CD4-positive, alpha-beta T cell treated with Interleukin-2 at 100 ng/mL for 4 hours (primary cell): ENCODE measurements around the gene ZNF311.
A peak's percentile ranks its signal among the peaks of the same experiment; 100 is the strongest.

Experiments
- DNase-seq: peaks from one replicate; pipeline ENCODE4 v3.0.0-alpha.2; 2020; ENCODE audit warnings: low spot score

ZNF311 gene

GRCh38 chr6:29005183-29005885, at the start of gene ZNF311:
Gene ZNF311 (minus strand): TSS chr6:29005315. CDS start chr6:29003954, 1,361 bp downstream.
- DNase-seq = peak; percentile 58

- DNase-seq = no peak
Observed at GRCh38 chr6:29051680-29052079, 46.6 kb upstream of the ZNF311 start.

DNA sequence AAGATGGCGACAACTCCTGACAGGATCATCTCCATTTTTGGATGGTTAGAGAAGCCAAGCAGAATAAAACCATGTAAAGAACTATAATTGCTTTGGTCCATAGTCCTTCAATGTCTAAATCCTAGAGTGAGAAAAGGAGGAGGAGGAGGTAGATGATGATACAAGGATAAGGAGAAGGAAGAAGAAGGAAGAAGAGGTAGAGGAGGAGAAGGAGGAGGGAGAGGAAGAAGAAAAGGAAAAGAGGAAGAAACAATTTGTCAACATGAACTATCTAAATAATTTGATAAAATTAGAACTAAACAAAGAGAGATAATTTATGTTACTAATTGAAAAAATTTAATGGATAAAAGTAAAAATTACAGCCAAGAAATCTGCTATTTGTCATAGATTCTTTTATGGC, 40.0 kb upstream of the ZNF311 start, which contains the start of gene OR2W1:
TSS of gene OR2W1 (minus strand) at position 101 of the 400 bp plus-strand sequence. CDS start at position 101, 0 bp downstream.
- DNase-seq = no peak

DNA sequence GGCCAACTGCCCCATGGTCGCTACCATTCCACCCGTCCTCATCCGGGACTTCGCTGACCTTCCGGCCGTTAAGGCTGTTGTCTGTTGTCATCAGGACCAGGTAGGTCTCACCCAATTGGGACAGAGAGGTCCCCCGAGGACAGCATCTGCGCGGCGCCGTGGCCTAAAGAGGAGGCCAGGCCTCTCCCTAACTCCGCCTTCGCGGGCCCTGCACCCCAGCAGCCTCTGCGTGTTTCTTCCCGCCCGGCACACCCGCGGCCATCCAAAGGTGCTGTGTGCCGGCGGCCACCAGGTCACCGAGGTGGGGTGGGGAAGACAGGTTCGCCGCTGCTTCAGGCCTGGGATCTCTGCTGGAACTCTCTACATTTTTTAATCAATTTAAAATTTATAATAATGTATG, 30.8 kb upstream of the ZNF311 start:
- no peak for DNase-seq

DNA sequence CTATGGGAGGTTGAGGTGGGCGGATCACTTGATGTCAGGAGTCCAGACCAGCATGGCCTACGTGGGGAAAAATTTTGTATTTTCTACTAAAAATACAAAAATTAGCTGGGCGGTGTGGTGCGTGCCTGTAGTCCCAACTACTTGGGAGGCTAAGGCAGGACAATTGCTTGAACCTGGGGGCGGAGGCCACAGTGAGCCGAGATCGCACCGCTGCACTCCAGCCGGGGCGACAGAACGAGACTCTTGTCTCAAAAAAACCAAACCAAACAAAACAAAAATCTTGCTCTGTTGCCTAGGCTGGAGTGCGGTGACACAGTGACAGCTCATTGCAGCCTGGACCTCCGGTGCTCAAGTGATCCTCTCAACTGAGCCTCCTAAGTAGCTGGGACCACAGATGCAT, 23.7 kb upstream of the ZNF311 start:
- DNase-seq = no peak

DNA sequence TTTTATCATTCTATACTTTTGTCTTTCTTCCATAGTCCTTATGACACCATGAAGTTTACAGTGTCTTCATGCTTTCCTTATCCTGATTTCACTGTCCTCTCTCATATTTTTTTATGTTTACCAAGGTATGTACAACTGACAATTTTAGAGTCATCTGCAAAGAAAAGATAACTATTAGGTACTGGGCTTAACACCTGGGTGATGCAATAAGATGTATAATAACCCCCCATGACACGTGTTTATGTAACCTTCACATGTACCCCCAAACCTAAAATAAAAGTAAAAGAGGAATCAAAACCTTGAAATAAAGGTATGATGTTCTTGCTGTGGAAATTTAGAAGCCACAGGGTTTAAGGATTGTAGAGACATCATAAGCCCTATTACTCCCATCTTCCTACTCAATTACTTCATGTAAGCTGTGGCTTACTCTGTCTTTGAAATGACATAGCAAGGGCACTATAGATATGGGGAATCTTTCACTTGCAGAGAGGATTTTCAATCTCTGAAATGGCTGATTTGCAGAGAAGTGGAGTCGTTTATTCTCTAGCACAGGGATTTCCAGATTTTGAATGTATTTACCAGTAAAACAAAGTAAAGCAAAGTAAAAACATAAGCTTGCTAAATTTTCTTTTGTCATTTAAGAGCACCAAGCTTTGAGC, 20.9 kb upstream of the ZNF311 start:
- DNase-seq = no peak

DNA sequence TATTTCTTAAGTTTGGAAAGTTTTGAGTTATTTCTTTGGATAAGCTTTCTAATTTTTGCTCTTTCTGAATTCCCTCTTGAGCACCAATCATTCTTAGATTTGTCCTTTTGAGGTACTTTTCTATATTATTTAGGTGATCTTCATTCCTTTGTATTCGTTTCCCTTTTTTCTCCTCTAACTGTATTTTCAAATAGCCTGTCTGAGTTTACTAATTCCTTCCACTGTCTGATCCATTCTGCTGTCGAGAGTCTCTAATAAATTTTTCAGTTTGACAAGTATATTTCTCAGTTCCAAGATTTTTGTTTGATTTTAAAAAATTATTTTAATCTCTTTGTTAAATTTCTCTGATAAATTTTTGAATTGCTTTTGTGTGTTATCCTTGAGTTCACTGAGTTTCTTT, 16.3 kb upstream of the ZNF311 start:
- DNase-seq = no peak

DNA sequence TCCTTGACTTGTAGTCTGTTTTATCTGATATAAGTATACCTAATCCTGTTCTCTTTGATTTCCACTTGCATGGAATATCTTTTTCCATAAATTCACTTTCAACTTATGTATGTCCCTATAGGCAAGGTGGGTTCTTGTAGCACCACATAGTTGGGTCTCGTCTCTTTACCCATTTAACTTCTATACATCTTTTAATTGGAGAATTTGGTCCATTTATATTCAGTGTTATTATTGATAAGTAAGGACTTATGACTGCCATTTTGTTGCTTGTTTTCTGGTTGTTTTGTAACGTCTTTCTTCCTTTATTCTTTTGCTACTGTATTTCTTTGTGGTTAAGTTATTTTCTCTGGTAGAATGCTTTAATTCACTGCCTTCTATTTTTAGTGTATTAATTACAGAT, 14.5 kb upstream of the ZNF311 start:
- DNase-seq = no peak

- DNase-seq = no peak
Observed at GRCh38 chr6:29017428-29017802, 12.3 kb upstream of the ZNF311 start.

DNA sequence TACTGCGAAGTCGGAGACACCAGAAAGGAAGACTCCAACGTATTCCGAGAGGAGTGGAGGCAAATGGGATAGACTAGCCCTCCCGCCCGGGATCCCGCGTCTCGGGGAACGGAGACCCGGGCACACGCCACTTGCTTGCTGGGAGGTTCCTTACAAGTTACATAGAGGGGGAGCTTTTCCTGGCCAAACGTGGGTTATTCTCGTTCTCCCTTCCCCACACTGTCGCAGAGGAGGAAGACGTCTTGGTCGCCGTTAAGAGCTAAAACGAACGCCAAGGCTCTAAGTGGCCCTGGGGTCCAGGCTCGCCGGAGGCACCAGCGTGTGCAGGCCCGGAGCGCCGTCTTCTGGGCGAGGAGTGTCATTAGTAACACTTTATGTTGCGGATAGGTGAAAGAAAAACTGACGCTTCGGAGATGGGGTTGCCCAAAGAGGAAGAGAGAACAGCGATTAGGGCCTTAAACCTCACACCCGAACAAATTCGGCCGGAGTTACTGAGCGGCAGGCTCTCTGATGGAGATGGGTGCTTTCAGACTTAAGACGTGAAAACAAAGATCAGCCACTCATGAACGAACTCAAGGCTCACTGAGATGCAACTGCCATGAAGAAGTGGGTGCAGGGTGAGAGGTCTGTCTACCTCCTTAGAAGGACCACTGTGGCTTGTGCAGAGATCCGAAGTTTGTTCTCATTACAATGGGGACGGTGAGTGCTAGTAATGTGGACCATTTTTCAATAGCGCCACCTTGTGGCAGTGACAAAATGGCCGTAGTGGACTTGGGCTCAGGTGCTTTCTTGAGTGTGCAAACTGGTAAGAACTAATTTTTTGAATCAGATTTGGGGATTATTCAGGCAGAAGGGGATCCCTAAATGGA, 11.7 kb upstream of the ZNF311 start:
- DNase-seq = peak; percentile 89

DNA sequence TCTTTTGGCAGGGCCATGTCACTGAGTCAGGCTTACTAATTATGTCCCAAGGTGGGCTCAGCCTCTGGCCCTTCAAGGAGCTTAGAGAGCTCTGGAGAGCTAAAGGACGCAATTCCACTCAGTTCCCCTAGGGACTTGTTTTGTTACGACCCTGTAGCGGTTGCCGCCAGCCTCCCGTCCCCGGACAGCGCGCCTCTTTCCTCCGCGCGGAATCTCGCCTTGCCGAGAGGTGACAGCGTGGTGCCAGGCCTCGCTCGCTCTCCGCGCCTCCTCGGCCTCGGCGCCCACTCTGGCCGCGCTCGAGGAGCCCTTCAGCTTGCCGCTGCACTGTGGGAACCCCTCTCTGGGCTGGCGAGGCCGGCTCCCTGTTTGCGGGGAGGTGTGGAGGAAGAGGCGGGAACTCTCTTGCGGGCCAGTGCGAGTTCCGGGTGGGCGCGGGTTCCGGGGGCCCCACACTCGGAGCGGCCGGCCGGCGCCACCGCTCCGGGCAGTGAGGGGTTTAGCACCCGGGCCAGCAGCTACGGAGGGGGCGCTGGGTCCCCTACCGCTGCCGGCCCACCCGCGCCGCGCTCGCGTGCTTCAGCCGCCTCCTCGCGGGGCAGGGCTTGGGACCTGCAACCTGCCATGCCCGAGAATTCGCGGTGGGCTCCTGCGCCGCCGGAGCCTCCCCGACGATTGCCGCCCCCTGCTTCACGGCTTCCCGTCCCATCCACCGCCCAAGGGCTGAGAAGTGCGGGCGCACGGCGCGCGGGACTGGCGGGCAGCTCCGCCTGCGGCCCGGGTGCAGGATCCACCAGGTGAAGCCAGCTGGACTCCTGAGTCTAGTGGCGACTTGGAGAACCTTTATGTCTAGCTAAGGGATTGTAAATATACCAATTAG, 9.9 kb upstream of the ZNF311 start:
- DNase-seq = no peak

DNA sequence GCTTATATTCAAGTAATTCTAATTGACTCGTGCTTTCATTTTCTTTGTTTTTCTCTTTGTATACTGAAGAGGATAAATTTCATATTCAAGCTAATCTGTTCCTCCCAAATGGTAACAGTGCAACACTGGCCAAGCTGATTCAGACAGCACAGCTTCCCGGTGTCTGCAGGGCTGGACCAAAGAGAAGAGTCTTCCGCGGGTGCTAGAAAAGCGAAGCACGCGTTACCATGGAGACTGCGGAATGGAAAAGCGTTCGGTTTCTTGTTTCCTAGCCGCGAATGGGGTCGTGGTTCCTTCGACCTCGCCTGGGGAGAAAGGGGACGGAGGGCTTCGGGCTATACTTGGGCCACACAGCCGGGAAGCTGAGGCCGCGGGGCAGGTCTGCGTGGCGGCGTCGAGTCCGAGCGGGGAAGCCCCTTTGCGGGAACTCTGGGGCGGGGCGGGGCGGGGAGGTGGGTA, 6.2 kb upstream of the ZNF311 start:
- peak; percentile 44 for DNase-seq

GRCh38 chr6:29009358-29009757, 4.2 kb upstream of the ZNF311 start:
- no peak for DNase-seq

- no peak for DNase-seq
Observed at GRCh38 chr6:29008089-29008488, 3.0 kb upstream of the ZNF311 start.

DNA sequence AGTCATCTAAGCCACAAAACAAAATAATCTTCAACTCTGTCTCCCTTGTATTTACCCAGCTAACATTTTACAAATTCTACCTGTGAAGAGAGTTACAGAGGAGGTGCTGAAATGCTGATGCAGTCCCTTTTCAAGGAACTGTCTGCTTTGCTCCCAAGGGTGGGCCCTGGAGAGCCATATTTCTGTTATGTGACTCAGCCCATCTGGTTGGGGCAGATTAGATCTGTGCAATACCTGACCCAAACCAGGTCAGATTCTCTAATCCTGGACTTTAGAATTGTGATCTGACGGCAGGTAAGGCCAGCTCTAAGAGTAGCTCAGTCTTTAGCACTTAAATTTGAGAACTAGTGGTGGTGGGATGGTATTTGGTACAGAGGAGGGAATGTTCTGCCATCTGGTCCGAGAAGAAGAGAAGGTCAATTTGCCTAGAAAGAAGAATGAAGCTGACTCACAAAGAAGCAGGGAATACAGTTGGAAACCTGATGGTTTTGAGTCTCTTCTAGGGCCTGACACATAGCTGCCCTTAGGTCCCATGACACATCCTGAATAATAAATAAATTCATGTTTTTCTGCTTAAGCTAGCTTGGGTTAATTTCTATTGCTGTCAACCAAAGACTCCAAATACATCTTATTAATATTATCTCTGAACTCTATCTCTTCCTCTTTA, 8.1 kb downstream of the ZNF311 start:
- DNase-seq = no peak

GRCh38 chr6:28995093-28995650, 9.9 kb downstream of the ZNF311 start:
- DNase-seq = no peak

DNA sequence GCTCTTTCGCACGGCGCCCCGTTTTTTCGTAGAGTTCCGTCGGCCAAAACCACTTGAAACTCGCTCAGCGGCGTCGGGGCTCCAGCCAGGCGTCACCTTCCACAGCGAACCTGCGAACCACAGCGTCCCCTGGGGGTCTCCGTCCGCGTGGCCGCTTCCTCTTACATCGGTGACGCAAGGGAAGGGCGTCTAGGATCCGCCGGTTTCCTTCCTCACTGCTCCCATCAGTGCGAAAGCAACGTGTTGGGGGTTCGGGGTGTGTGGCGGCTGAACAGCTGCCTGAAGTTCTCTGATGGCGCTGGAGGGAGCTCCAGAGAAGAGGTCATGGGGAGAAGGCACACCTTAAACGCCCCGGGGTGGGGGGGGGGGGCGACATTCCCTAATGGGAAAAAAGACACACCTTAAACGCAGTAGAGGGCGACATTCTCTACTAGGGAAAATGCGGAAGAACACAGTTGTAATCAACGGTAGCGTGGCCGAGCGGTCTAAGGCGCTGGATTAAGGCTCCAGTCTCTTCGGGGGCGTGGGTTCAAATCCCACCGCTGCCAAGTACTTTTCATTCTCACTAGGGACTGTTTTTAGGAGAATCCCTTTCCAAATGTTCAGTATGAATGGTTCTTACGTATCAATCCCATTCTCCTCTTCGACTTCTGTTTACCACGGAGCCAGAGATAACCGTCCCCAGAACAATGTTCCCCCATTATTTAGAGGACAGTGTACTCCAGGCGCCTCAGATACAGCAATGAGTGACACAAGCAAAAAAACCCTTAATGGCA, 16.4 kb downstream of the ZNF311 start:
- peak; percentile 63 for DNase-seq

GRCh38 chr6:28985462-28986164, 19.5 kb downstream of the ZNF311 start:
- no peak for DNase-seq

GRCh38 chr6:28983838-28984237, 21.3 kb downstream of the ZNF311 start:
- DNase-seq = no peak
